Osteocyte (in vitro differentiated cells): ENCODE data around the gene DLX6. TPM values are rescaled to one million over a fixed set of nuclear protein-coding genes. Genes with fewer than 3 reads are reported as not detected.

ENCODE experiments used
- DNase-seq: peaks from one replicate; pipeline ENCODE4 v3.0.0; 2021; ENCODE audit warnings: mixed read lengths; ENCODE audit not compliant: unreplicated experiment; ENCODE audit errors: extremely low spot score
- H3K27ac Mint-ChIP-seq: one replicate; pipeline ENCODE4 v1.8.0; 2021; ENCODE audit warnings: mild to moderate bottlenecking, mixed read lengths; ENCODE audit not compliant: unreplicated experiment
- H3K27me3 Mint-ChIP-seq: one replicate; pipeline ENCODE4 v1.8.0; 2021; ENCODE audit warnings: mixed read lengths; ENCODE audit not compliant: unreplicated experiment
- H3K36me3 Mint-ChIP-seq: one replicate; pipeline ENCODE4 v1.8.0; 2021; ENCODE audit warnings: mixed read lengths; ENCODE audit not compliant: unreplicated experiment
- H3K4me1 Mint-ChIP-seq: one replicate; pipeline ENCODE4 v1.8.0; 2021; ENCODE audit warnings: mixed read lengths; ENCODE audit not compliant: unreplicated experiment
- H3K4me3 Mint-ChIP-seq: one replicate; pipeline ENCODE4 v1.8.0; 2021; ENCODE audit warnings: mild to moderate bottlenecking, moderate library complexity, mixed read lengths; ENCODE audit not compliant: unreplicated experiment
- H3K9me3 Mint-ChIP-seq: one replicate; pipeline ENCODE4 v1.8.0; 2021; ENCODE audit warnings: mixed read lengths; ENCODE audit not compliant: unreplicated experiment
- total RNA-seq: library from RNA; stranded (reverse); gene quantifications from 2 replicates; pipeline ENCODE4 v1.2.1, GENCODE V29; 2021
- TF ChIP-seq, protein P1 (sequence below): fragments of 200-600 bp; sonication (generic); IDR thresholded peaks from 2 replicates; pipeline ENCODE4 v1.5.0; 2021; ENCODE audit warnings: antibody characterized with exemption, mild to moderate bottlenecking, moderate library complexity

Gene DLX6
- total RNA-seq, 1 donor from 2014 or later: 1.5 TPM

GRCh38 chr7:97007583-97007861 lies 2.2 kb downstream of the DLX6 start:
- Mint-ChIP-seq H3K4me3 (no peak overlapping the region), H3K27me3 (peaks cover 79% of the 10 kb centered on the region), H3K27ac (no peak overlapping the region), H3K4me1 (peaks cover 25% of the 10 kb centered on the region), H3K9me3 (no peaks in the 10 kb centered on the region), H3K36me3 (no peaks in the 10 kb centered on the region)
- TF ChIP-seq, protein P1, sequence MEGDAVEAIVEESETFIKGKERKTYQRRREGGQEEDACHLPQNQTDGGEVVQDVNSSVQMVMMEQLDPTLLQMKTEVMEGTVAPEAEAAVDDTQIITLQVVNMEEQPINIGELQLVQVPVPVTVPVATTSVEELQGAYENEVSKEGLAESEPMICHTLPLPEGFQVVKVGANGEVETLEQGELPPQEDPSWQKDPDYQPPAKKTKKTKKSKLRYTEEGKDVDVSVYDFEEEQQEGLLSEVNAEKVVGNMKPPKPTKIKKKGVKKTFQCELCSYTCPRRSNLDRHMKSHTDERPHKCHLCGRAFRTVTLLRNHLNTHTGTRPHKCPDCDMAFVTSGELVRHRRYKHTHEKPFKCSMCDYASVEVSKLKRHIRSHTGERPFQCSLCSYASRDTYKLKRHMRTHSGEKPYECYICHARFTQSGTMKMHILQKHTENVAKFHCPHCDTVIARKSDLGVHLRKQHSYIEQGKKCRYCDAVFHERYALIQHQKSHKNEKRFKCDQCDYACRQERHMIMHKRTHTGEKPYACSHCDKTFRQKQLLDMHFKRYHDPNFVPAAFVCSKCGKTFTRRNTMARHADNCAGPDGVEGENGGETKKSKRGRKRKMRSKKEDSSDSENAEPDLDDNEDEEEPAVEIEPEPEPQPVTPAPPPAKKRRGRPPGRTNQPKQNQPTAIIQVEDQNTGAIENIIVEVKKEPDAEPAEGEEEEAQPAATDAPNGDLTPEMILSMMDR: no peak
- DNase-seq: no peak

DNA sequence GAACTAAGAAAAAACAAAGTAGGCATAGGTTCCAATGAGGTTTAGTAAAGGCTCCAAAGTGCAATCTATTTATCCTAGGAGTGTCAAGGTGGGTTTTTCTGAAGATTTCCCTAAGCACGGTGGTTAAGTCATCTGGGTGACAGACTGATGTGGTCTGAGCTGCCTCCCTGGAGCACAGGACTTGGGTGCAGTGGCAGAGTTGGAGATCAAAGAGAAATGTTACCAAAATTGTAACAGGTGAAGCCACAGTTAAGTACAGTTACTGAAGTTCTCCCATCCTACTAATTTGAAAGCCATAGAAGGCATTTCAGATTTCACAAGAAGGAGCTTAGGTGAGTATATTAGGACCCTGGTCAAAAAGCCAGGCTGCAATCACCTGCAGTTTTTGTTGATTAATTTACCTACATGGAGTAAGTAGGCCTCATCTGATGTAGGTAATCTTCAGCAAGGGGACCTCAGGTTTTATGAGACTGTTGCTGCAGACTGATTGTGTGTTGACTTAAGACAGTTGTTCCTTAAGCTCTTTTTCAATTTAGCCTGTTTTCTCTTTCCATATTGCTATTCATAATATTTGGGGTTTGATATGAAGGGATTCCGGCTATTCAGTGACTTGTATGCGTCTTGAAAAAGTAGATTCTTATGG lies 3.0 kb downstream of the DLX6 start:
- H3K9me3 Mint-ChIP-seq: no peaks in the 10 kb centered on the region
- no peak for DNase-seq
- peaks cover 78% of the 10 kb centered on the region for H3K27me3 Mint-ChIP-seq
- H3K4me3 Mint-ChIP-seq: no peak overlapping the region
- TF ChIP-seq, protein P1: no peak
- H3K36me3 Mint-ChIP-seq: no peaks in the 10 kb centered on the region
- H3K27ac Mint-ChIP-seq: no peak overlapping the region
- H3K4me1 Mint-ChIP-seq: peaks cover 22% of the 10 kb centered on the region

GRCh38 chr7:97009753-97010732 lies 4.7 kb downstream of the DLX6 start:
- DNase-seq: no peak
- no peak overlapping the region for H3K4me3 Mint-ChIP-seq
- peaks cover 82% of the 10 kb centered on the region for H3K27me3 Mint-ChIP-seq
- H3K27ac Mint-ChIP-seq: no peak overlapping the region
- TF ChIP-seq, protein P1: no peak
- H3K4me1 Mint-ChIP-seq: peaks cover 11% of the 10 kb centered on the region
- no peaks in the 10 kb centered on the region for H3K9me3 Mint-ChIP-seq
- no peaks in the 10 kb centered on the region for H3K36me3 Mint-ChIP-seq

- Mint-ChIP-seq H3K36me3 (no peaks in the 10 kb centered on the region), H3K27ac (no peak overlapping the region), H3K4me3 (no peak overlapping the region), H3K4me1 (peaks cover 5% of the 10 kb centered on the region), H3K27me3 (peaks cover 92% of the 10 kb centered on the region), H3K9me3 (no peaks in the 10 kb centered on the region)
- no peak for DNase-seq
- TF ChIP-seq, protein P1: no peak
These were observed 5.8 kb downstream of the DLX6 start for GRCh38 chr7:97011104-97011503.
